ENCODE results near the gene SIRT4. TPM values are rescaled to one million over a fixed set of nuclear protein-coding genes. Genes with fewer than 3 reads are reported as not detected.

The SIRT4 gene
- total RNA-seq, 1 experiment from 2014 or later = 3.6 TPM

GRCh38 chr12:120265473-120266179, 36.5 kb upstream of the SIRT4 start, which contains the start of gene PXN:
PXN (minus strand) TSS chr12:120265730; CDS start chr12:120265629, 101 bp downstream.
- peak within 1 kb of the TSS; percentile 76 for H3K4me3 ChIP-seq
- no peaks in the 10 kb centered on the region for H3K9me2 ChIP-seq (ENCODE audit: insufficient read depth)
- H3K27me3 ChIP-seq (ENCODE audit: insufficient read depth, low read depth) = no peaks in the 10 kb centered on the region
- H3K79me2 ChIP-seq (ENCODE audit: low read depth) = peaks cover 48% of the 10 kb centered on the region
- no peak within 1 kb of the TSS for H2AFZ ChIP-seq
- peaks cover 33% of the 10 kb centered on the region for H3K4me1 ChIP-seq (replicated peaks; ENCODE audit: insufficient read depth)
- peak; percentile 52 to 92 for DNase-seq
- no peaks in the 10 kb centered on the region for H3K9me3 ChIP-seq (ENCODE audit: insufficient read depth, low read depth)
- intact Hi-C loops (cut with micrococcal nuclease; ENCODE audit: unreplicated experiment) = loop anchor here (1.0 to 2.0 kb wide), 3 partner anchors 25 to 64 kb away; partner anchors contain the start of genes RNU4-2 and RPLP0
- no peaks in the 10 kb centered on the region; the same call in 1 of the 2 replicates for H3K36me3 ChIP-seq (ENCODE audit: low read depth)
- POLR2A ChIA-PET (ENCODE audit: unreplicated experiment) = interaction anchor here (0.9 to 3.5 kb wide), 3 partner anchors 26 to 64 kb away, joined by 6 to 83 read pairs (median 12); partner anchors contain the start of gene RPLP0
- peaks cover 7% of the 10 kb centered on the region; the same call in 1 of the 2 replicates for H3F3A ChIP-seq (ENCODE audit: insufficient read depth, low read depth)
- no TSS peak for BruUV-seq (replicated peaks)
- no peak for TF ChIP-seq EZH2 (IDR thresholded peaks at IDR 0.05; ENCODE audit: low read depth)
- peak; percentile 65 for TF ChIP-seq CTCF (conservative IDR thresholded peaks at IDR 0.05)
- H4K20me1 ChIP-seq (ENCODE audit: insufficient read depth) = 0 out of 2 replicates have a peak, but pooled peaks cover 6% of the 10 kb centered on the region
- CTCF ChIA-PET = interaction anchor here (0.5 to 2.6 kb wide), 9 partner anchors 8 to 98 kb away, joined by 3 to 50 read pairs (median 7); partner anchors contain the start of genes RNU4-2 and RPLP0
- H3K4me2 ChIP-seq = peak within 1 kb of the TSS; percentile 92
- peak within 1 kb of the TSS; percentile 19 for H3K27ac ChIP-seq

GRCh38 chr12:120266180-120266870, 35.8 kb upstream of the SIRT4 start:
- Histone ChIP-seq H4K20me1 (ENCODE audit: insufficient read depth) (0 out of 2 replicates have a peak, but pooled peaks cover 4% of the 10 kb centered on the region), H3K27me3 (ENCODE audit: insufficient read depth, low read depth) (no peaks in the 10 kb centered on the region), H3K79me2 (ENCODE audit: low read depth) (peaks cover 41% of the 10 kb centered on the region), H3F3A (ENCODE audit: insufficient read depth, low read depth) (peaks cover 7% of the 10 kb centered on the region; the same call in 1 of the 2 replicates), H3K36me3 (ENCODE audit: low read depth) (no peaks in the 10 kb centered on the region; the same call in 1 of the 2 replicates), H3K4me3 (no peak overlapping the region), H3K4me1 (replicated peaks; ENCODE audit: insufficient read depth) (peaks cover 31% of the 10 kb centered on the region), H3K27ac (no peak overlapping the region), H3K9me2 (ENCODE audit: insufficient read depth) (no peaks in the 10 kb centered on the region), H3K9me3 (ENCODE audit: insufficient read depth, low read depth) (no peaks in the 10 kb centered on the region), H2AFZ (no peak overlapping the region), H3K4me2 (no peak overlapping the region)
- DNase-seq = no peak
- POLR2A ChIA-PET (ENCODE audit: unreplicated experiment) = interaction anchor here (1.6 to 3.5 kb wide), 2 partner anchors 25 to 36 kb away, joined by 12 to 83 read pairs; no protein-coding TSS in a partner anchor
- CTCF ChIA-PET = interaction anchor here (1.0 to 2.6 kb wide), 3 partner anchors 36 to 84 kb away, joined by 7 to 50 read pairs (median 13); partner anchors contain the start of gene RPLP0
- intact Hi-C loops (cut with micrococcal nuclease; ENCODE audit: unreplicated experiment) = no loop called here
- TSS peak; percentile 23 for BruUV-seq (replicated peaks)
- no peak for TF ChIP-seq CTCF (conservative IDR thresholded peaks at IDR 0.05)
- TF ChIP-seq EZH2 (IDR thresholded peaks at IDR 0.05; ENCODE audit: low read depth) = no peak

GRCh38 chr12:120267736-120268135, 34.4 kb upstream of the SIRT4 start:
- Histone ChIP-seq H4K20me1 (ENCODE audit: insufficient read depth) (no peaks in the 10 kb centered on the region), H3K36me3 (ENCODE audit: low read depth) (no peaks in the 10 kb centered on the region), H3F3A (ENCODE audit: insufficient read depth, low read depth) (peaks cover under 1% of the 10 kb centered on the region; the same call in 1 of the 2 replicates), H3K79me2 (ENCODE audit: low read depth) (peaks cover 27% of the 10 kb centered on the region), H2AFZ (no peak overlapping the region), H3K27ac (no peak overlapping the region), H3K4me1 (replicated peaks; ENCODE audit: insufficient read depth) (peaks cover 16% of the 10 kb centered on the region), H3K9me3 (ENCODE audit: insufficient read depth, low read depth) (no peaks in the 10 kb centered on the region), H3K4me2 (no peak overlapping the region), H3K9me2 (ENCODE audit: insufficient read depth) (no peaks in the 10 kb centered on the region), H3K4me3 (no peak overlapping the region), H3K27me3 (ENCODE audit: insufficient read depth, low read depth) (no peaks in the 10 kb centered on the region)
- intact Hi-C loops (cut with micrococcal nuclease; ENCODE audit: unreplicated experiment) = no loop called here
- POLR2A ChIA-PET (ENCODE audit: unreplicated experiment) = interaction anchor here (0.7 kb wide), 1 partner anchor 127 kb away, joined by 6 read pairs; no protein-coding TSS in a partner anchor
- no peak for DNase-seq
- CTCF ChIA-PET = no interaction called here
- BruUV-seq (replicated peaks) = no TSS peak
- TF ChIP-seq CTCF (conservative IDR thresholded peaks at IDR 0.05) = no peak
- TF ChIP-seq EZH2 (IDR thresholded peaks at IDR 0.05; ENCODE audit: low read depth) = no peak

Measured in PC-9 (cell line).